ENCODE measurements around the gene NLRP9.

The NLRP9 gene

DNA sequence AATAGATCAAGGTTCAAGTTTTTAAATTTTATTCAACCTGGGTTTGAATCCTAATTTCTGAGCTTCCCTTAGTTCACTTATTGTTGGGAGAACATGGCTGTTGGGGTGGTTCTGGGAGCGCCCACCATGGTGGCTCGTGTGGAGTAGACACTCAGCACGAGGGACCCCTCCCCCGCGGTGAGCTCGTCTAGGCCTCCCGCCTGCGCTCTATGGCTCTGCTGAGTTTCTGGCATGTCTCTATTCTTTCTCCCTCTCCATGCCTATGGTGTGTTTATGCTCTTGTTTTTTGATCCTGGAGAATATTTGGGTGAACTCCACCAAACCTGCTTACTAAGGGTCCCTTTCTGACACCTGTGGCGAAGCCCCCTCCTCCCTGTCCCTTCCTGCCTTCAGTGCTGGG, 64.7 kb downstream of the NLRP9 start:
- no peak for DNase-seq (ENCODE audit: low read depth in 2 of 2)

DNA sequence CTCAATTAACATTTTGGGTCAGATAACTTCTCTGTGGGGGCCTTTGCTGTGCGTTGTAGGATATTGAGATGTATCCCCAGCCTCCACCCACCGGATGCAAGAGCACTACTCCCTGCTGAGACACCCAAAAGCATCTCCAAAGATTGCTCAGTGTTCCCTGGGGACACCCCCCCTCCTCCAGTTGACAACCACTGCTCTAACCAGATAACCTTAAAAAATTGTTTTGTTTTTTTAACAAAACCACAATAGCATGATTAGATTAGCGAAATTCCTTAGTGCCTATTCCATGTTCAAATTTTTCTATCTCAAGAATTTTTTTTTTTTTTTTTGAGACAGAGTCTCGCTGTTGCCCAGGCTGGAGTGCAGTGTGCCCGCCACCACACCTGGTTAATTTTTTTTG, 65.8 kb downstream of the NLRP9 start:
- no peak for DNase-seq (ENCODE audit: low read depth in 2 of 2)

DNA sequence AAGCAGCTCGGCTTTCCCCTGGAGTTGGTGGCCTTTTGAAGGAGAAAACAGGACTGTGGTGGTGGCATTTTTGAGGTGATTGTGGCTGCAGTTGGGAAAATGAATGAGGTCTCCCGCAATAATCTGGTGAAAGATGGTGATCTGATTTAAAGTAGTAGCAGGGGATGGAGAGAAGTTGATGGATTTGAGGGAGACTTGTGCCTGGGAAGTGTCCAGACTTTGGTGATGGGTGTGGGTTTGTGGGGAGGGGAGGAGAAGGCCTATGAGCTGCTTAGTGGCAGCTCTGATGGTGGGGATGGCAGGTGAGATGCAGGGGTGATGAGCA, 67.2 kb downstream of the NLRP9 start:
- DNase-seq (ENCODE audit: low read depth in 2 of 2): no peak

DNA sequence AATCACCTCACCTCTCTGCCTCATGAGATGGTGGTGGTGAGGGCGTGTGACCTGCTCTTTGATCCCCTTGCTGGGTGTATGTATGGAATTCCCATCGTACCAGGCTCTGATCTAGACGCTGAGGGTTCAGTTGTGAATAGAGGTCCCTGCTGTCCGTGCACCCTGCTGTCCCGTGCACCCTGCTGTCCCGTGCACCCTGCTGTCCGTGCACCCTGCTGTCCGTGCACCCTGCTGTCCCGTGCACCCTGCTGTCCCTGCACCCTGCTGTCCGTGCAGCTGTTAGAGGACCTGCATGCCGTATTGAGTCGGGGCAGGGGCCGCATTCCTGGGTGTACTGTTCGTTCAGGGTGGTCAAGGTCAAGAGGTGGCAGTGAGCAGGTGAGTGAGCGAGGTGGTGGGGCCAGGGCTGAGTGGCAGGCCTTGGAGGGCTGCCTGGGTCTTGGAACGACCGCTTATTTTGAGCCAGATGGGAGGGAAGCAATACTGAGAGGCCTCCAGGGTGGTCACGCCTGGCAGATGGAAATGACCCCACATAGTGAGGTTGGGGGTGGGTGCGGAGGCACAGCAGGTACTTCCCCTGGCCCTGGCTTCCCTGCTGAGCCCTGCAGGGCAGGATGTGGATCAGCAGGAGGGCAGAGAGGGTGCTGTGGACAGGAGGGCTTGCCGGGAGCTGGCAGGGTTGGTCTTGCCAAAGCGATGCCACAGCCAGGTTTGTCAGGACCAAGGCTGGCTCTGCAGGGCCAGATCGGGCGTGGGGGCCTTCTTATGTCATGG, 67.7 kb downstream of the NLRP9 start:
- no peak for DNase-seq (ENCODE audit: low read depth in 2 of 2)

DNA sequence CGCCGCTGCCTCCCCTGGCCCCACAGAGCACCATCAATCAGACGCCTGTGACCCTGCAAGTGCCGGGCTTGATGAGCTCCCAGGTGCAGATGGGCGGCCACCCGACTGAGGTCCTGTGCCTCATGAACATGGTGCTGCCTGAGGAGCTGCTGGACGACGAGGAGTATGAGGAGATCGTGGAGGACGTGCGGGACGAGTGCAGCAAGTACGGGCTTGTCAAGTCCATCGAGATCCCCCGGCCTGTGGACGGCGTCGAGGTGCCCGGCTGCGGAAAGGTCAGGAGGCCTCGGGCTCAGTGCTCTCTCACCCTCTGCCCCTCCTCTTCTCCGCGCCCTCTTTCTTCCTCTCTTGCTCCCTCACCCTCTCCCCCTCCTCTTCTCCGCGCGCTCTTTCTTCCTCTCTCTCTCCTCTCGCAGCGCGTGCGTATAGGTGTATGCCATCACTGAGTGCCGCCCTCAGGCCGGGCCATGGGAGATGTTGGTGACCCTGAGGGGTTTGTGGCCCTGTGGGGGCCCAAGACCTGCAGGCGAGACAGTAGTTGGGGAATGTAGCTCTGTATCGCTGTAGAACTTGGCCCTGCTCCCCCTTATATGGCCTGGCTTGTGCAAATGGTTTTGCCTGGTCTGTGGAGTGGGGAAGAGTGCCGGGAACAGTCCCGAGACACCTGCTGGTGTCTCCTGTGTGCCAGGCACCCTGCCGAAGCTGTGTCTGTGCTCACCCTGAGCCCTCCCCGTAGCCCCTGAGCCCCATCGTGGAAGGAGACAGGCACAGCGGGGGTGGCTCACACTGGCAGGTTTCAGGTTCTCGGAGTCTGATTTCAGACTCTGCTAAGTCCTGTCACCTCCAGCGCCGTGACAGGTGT, 68.6 kb downstream of the NLRP9 start:
- no peak for DNase-seq (ENCODE audit: low read depth in 2 of 2)

DNA sequence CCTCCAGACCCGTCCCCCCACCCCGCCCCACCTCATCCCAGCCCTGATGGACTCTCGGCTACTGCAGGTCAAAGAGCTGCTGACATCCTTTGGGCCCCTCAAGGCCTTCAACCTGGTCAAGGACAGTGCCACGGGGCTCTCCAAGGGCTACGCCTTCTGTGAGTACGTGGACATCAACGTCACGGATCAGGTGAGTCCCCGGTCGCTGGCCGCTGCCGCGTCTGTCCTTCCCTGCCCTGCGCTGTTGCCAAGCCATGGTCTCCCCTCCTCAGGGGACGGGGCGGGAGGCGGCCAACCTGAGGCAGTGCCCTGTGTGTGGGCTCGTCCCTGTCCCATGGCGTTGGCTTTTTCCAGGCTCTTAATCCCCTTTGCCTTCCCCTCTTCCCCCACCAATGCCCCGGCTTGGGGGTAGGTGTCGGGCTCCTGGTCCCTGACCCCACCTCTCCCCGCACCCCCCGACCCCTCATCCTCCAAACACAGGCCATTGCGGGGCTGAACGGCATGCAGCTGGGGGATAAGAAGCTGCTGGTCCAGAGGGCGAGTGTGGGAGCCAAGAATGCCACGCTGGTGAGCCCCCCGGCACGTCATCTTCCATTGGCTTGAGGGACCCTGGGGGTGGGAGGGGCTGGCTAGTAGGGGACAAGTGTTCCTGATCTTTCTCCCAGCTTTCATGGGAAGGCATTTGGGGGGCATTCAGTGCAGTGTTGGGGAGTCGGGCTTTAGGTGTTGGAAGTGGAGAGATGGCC, 69.4 kb downstream of the NLRP9 start:
- DNase-seq (ENCODE audit: low read depth in 2 of 2): no peak

DNA sequence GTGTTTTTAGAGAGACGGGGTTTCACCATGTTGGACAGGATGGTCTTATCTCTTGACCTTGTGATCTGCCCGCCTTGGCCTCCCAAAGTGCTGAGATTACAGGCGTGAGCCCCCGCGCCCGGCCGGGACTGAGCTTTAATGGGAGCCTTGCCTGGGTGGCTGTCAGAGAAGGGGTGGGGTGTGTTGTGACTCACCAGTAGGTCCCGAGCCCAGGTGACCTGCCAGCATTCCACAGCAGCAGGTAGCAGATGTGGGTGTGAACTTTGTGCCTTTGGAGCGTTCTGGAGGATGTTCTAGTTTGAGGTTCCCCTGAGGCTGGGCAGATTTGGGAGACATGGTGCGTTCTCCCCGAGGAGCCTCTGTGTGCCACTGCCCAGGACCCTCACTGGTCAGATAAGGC, 70.2 kb downstream of the NLRP9 start:
- DNase-seq (ENCODE audit: low read depth in 2 of 2): no peak

DNA sequence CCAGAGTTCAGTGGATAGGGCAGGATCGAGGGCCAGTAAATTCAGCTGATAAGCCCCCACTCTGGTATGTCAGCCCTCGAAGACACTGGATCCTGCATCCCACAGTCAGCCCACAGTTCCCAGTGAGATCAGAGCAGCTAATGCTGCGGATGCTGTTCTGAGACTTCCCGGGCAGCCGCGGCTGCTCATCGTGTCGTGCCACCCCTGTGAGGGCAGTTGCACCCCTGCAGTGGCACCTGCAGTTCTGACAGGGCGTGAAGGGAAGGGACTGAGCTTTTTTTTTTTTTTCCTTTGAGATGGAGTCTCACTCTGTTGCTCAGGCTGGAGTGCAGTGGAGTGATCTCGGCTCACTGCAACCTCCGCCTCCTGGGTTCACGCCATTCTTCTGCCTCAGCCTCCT, 70.7 kb downstream of the NLRP9 start:
- DNase-seq (ENCODE audit: low read depth in 2 of 2): no peak

DNA sequence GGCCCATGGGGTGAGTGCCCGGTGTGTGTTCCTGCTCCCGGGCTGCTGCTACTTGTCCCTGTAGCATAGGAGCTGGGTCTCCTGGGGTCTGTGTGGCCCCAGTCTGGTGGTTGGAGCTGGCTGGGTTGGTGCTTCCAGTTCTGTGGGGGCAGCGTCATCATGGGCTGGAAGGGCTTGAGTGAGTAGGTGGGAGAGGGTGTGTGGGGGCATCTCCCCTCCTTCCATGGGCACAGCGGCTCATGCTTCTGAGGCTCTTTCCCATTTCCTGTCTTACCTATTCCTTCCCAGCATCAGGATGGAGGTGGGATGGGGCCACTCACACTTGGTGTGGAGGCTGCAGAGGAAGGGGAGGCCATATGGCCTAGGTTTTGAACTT, 71.2 kb downstream of the NLRP9 start:
- no peak for DNase-seq (ENCODE audit: low read depth in 2 of 2)

DNA sequence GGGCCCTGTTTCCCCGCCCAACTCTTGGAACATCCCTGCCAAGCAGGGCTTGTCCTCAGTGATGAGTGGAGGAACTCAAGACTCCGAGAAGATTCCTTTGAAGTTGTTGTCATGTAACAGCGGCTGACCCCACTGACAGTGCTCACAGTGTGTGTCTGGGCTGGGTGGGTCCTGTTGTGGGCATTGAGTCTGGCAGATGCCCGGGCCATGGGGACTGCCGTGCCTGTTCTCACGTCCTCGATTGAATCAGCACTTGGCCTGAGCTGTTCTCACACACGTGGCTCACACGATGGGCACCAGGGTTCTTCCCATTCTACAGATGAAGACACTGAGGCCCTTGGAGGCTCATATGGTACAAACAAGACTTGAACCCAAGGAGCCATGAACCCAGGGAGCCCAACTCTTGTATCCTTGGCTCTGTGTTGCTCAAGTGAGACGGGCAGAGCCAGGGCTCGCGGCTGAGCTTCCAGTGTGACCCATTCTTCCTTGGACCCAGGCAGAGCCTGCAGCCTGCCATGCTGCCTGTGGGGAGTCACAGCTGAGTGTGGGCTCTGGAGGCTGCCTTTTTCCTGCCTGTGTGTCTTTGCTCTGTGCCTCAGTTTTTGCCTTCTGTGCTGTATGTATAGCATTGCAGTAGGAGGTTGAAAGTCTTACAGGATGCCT, 71.7 kb downstream of the NLRP9 start:
- DNase-seq (ENCODE audit: low read depth in 2 of 2): no peak

DNA sequence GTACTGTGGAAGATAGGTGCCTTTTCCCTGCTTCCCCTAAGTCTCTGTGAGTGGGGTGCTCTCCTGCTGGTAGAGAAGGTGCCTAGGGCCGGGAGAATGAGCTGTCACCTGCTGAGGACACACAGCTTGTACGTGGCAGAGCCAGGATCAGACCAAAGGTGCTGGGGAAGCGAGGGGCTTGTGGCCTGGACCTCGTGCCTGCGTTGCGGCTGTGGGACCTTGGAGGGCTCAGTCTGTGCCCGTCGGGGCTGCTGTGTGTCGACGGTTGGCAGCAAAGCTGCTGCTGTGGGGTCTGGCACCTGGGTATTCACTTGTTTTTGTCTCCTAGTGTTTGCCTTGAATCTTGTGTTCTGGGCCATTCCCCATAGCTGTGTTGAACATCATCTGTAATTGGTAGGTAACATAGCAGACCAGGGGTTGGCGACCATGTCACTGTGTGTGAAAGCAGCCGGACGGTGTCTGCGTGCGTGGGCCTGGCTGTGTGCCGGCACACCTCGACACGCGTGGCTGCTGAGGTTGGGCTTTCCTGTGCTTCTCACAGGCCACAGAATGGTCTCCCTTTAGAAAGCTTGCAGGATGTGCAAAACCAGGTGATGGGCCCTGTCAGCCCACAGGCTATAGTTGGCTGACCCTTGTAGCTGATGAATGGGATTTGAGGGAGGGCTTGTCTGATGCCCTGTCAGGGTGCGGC, 74.2 kb downstream of the NLRP9 start:
- no peak for DNase-seq (ENCODE audit: low read depth in 2 of 2)

DNA sequence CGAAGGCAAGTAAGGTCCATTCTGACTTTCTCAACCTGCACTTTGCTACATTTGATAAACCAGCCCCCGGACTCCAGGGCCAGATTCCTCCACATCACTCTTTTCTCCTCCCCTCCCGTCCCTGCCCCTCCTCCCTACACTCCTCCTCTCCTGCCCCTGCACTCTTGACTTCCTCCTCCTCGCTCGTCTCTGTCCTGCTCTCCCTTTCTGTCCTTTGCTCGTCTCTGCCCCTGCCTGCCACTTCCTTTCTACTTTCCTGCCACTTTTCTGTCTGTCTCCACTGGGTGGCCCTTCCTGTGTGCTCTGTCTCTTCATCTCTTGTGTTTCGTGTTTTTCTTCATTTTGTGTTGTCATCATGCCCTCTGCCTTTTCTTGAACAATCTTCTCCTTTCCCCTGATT, 76.4 kb downstream of the NLRP9 start:
- DNase-seq (ENCODE audit: low read depth in 2 of 2): no peak

DNA sequence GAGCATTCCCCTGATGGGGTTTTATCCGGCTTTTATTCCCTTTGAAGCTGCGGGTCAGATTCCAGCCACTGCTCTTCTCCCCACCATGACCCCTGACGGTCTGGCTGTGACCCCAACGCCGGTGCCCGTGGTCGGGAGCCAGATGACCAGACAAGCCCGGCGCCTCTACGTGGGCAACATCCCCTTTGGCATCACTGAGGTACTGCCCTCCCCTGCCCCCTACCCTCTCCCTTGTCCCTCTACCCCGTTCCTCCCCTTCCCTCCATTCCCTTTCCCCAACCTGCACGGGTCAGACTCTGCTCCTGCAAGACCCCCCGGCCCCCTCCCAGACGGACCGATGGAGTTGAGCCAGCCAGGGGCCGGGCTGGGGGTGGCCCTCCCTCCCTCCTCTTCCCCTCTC, 77.2 kb downstream of the NLRP9 start:
- no peak for DNase-seq (ENCODE audit: low read depth in 2 of 2)

DNA sequence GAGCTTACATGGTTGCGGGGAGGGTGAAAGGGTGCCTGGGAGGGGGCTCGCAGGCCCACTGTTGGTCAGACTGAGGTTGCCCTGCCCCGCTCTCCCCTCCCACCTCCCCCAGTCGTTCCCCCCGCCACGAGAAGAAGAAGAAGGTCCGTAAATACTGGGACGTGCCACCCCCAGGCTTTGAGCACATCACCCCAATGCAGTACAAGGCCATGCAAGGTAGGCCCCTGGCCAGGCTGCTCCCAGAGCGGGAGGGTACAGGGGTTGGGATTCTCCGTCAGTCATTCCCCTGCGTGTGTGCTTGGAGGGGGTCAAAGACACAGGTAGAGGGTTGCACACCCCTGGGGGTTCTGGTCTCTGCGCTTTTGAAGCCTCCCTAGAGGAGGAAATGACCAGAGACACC, 77.8 kb downstream of the NLRP9 start:
- no peak for DNase-seq (ENCODE audit: low read depth in 2 of 2)

DNA sequence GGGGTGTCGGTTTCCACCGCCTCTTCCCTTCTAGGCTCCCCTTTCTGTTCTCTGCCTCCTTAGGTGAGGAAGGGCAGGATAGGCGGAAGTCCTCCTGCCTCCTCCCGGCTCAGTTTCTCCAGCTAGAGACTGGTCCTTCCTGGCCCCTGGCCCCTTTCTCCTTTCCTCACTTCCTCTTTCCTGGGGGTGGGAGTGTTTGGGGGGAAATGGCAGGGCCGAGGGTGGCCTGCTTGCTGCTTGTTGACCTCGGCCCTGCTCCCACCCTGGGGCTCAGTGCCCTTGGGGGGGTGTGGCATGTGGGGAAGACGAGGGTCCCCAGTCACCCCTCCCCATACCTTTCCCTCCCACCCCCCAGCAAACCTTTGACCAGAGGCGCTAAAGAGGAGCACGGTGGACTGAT, 78.4 kb downstream of the NLRP9 start:
- no peak for DNase-seq (ENCODE audit: low read depth in 2 of 2)

DNA sequence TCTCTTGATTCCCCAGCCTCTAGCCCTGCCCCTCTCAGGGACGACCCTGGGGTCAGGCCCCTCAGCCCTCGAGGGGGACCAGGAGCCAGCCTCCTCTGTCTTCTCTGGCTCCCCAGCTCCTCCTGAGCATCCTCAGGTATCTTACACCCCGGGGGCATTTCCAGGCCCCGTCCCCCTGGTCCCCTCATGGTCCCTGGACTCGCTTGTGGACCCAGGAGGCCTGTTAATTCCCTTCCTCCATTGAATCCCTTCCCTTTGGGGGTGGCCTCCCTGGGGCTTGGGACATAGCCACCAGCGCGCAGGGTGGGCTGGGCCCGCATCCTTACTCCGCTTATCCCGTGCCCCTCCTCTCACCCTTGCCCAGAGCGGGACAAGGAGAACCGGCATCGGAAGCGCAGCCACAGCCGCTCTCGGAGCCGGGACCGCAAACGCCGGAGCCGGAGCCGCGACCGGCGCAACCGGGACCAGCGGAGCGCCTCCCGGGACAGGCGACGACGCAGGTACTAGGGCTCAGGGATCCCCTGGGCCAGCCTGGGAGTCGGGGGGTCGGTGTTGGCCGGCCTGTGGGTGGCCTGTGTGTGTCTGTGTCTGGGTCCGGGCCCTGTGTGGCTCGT, 79.2 kb downstream of the NLRP9 start:
- no peak for DNase-seq (ENCODE audit: low read depth in 2 of 2)
